ENCODE results near the gene GSTO2.
"Not testable (repeated sequence)": the region's sequence is repeated elsewhere in the genome, so short reads cannot be mapped to it uniquely, and the experiment has no call there.

The GSTO2 gene

DNA sequence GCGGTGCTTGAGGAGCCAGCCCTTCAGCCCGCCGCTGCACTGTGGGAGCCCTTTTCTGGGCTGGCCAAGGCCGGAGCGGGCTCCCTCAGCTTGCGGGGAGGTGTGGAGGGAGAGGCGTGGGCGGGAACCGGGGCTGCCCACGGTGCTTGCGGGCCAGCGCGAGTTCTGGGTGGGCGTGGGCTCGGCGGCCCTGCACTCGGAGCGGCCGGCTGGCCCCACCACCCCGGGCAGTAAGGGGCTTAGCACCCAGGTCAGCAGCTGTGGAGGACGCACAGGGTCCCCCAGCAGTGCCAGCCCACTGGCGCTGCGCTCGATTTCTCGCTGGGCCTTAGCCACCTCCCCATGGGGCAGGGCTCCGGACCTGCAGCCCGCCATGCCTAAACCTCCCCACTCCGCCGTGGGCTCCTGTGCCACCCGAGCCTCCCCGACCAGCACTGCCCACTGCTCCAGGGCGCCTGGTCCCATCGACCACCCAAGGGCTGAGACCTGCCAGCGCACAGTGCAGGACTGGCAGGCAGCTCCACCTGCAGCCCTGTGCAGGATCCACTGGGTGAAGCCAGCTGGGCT lies 23.8 kb upstream of the GSTO2 start:
- in situ Hi-C loops (cut with MboI; ENCODE audit: low pct_unique_long_range_greater_than_20kb, low sequenced_read_pairs, unreplicated experiment): no loop called here
- no peak for DNase-seq (ENCODE audit: low spot score)

DNA sequence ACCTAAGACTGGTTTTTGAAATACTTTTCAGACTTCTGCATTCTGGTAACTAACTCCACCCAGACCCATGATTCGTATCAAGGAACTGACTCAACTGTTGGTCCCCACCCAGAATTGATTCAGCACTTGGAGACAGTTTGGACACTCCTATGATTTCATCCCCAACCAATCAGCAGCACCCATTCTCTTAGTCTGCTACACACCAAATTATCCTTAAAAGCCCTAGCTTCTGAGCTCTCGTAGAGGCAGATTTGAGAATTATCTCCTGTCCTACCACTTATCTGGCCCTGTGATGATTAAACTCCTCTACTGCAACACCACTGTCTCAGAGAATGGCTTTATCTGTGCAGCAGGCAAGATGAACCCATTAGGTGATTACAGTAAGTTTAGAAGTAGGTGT lies 22.0 kb upstream of the GSTO2 start:
- in situ Hi-C loops (cut with MboI; ENCODE audit: low pct_unique_long_range_greater_than_20kb, low sequenced_read_pairs, unreplicated experiment): no loop called here
- TF ChIP-seq, protein P1, sequence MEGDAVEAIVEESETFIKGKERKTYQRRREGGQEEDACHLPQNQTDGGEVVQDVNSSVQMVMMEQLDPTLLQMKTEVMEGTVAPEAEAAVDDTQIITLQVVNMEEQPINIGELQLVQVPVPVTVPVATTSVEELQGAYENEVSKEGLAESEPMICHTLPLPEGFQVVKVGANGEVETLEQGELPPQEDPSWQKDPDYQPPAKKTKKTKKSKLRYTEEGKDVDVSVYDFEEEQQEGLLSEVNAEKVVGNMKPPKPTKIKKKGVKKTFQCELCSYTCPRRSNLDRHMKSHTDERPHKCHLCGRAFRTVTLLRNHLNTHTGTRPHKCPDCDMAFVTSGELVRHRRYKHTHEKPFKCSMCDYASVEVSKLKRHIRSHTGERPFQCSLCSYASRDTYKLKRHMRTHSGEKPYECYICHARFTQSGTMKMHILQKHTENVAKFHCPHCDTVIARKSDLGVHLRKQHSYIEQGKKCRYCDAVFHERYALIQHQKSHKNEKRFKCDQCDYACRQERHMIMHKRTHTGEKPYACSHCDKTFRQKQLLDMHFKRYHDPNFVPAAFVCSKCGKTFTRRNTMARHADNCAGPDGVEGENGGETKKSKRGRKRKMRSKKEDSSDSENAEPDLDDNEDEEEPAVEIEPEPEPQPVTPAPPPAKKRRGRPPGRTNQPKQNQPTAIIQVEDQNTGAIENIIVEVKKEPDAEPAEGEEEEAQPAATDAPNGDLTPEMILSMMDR (IDR thresholded peaks at IDR 0.05; ENCODE audit: extremely low read depth, insufficient read depth, missing control alignments): no peak
- DNase-seq (ENCODE audit: low spot score): no peak

More for the DNA sequence above, 23.8 kb upstream of the GSTO2 start:
- TF ChIP-seq, protein P1 (IDR thresholded peaks at IDR 0.05; ENCODE audit: extremely low read depth, insufficient read depth, missing control alignments): no peak

DNA sequence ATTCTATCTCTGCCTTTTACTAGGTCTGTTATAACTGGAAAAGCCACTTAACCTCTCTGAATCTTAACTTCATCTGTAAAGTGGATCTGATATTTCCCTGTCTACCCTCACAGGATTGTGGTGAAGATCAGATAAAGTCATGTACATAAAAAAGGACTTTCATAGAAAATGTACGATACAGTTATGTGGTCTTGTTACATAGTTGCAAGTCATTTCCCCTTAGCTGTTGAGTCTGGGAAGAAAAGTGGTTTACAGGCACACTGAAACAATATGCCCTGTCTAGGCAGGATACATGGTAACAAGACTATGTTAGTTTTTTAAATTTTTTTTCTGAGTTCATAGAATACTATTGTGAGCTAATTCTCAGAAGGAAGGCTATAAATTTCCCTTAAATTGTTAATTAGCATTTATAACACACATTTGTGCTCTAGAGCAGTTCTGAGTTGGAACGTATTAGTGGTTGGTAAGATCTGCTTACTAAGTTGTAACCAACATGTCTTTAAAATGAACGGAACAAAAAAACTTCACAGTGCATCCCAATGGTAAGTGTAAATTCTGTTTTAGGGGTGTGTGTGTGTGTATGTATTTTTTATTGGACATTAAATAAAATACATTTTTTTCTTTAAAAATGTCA lies 21.4 kb upstream of the GSTO2 start:
- DNase-seq (ENCODE audit: low spot score): no peak
- in situ Hi-C loops (cut with MboI; ENCODE audit: low pct_unique_long_range_greater_than_20kb, low sequenced_read_pairs, unreplicated experiment): no loop called here
- TF ChIP-seq, protein P1 (IDR thresholded peaks at IDR 0.05; ENCODE audit: extremely low read depth, insufficient read depth, missing control alignments): no peak

DNA sequence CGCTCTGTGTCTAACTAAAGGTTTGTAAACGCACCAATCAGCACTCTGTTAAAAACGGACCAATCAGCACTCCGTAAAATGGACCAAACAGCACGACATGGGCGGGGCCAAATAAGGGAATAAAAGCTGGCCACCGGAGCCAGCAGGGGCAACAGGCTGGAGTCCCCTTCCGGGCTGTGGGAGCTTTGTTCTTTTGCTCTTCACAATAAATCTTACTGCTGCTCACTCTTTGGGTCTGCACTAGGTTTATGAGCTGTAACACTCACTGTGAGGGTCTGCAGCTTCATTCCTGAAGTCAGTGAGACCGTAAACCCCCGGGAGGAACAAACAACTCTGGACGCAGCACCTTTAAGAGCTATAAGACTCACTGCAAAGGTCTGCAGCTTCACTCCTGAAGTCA lies 20.1 kb upstream of the GSTO2 start:
- DNase-seq (ENCODE audit: low spot score): not testable (repeated sequence)

DNA sequence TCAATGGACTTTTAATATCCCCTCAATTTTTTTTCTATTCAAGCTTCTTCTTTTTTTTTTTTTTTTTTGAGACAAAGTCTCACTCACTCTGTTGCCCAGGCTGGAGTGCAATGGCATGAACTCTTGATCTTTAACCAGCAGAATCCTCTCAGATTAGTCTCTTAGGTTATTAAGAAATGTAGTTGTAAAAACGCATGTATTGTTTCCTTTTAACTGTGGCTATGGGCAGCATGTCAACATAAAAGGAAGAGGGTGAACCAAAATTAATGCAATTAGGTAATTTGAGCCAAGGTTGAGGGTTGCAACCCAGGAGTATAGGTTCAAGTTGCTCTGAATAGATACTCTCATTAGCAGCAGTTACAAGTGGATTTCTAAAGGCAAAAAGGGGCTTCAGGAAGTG lies 18.6 kb upstream of the GSTO2 start:
- in situ Hi-C loops (cut with MboI; ENCODE audit: low pct_unique_long_range_greater_than_20kb, low sequenced_read_pairs, unreplicated experiment): no loop called here
- DNase-seq (ENCODE audit: low spot score): no peak
- TF ChIP-seq, protein P1 (IDR thresholded peaks at IDR 0.05; ENCODE audit: extremely low read depth, insufficient read depth, missing control alignments): no peak

More for the DNA sequence above, 20.1 kb upstream of the GSTO2 start:
- in situ Hi-C loops (cut with MboI; ENCODE audit: low pct_unique_long_range_greater_than_20kb, low sequenced_read_pairs, unreplicated experiment): not testable (repeated sequence)

DNA sequence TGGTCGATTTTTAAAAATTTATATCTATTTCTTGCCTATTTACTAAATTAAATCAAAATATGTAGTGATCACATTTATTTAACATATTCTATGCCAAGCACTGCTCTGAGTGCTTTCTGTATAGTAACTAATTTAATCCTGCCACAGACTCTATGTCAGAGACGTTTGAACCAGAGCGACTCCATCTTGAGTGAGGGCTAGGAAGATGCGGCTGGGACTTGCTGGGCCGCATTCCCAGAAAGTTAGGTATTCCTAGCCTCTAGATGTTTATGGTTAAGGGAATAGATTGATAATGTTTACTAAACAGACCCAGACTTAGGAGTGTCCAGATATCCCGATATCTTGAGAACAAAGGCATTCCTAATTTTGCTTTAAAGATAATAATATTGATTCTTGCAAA lies 17.5 kb upstream of the GSTO2 start:
- DNase-seq (ENCODE audit: low spot score): no peak
- in situ Hi-C loops (cut with MboI; ENCODE audit: low pct_unique_long_range_greater_than_20kb, low sequenced_read_pairs, unreplicated experiment): no loop called here
- TF ChIP-seq, protein P1 (IDR thresholded peaks at IDR 0.05; ENCODE audit: extremely low read depth, insufficient read depth, missing control alignments): no peak

DNA sequence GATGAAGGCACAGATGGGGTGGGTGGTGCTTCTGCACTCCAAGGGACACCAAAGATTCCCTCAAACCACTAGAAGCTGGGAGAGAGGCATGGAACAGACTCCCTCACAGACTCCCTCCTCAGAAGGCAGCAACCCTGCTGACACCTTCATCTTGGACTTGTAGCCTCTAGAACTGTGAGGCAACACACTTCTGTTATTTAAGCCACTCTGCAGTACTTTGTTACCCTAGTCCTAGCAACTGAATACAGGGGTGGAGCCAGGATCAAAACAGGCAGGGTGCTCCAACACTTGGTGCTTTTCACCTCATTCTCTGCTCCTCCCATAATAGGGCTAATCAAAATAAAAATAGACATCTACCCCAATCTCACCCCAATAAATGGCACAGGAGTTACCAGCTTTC lies 16.6 kb upstream of the GSTO2 start:
- in situ Hi-C loops (cut with MboI; ENCODE audit: low pct_unique_long_range_greater_than_20kb, low sequenced_read_pairs, unreplicated experiment): no loop called here
- TF ChIP-seq, protein P1 (IDR thresholded peaks at IDR 0.05; ENCODE audit: extremely low read depth, insufficient read depth, missing control alignments): no peak
- no peak for DNase-seq (ENCODE audit: low spot score)

Data from GM13977 (cell line).